NT2/D1 (cell line): ENCODE measurements around the gene TMPRSS13.

Source experiments
- SUZ12 ChIP-seq: IDR thresholded peaks from 2 replicates; pipeline ENCODE4 v1.6.1; 2011; ENCODE audit not compliant: insufficient read length, insufficient read depth; ENCODE audit errors: extremely low read depth
- YY1 ChIP-seq: IDR thresholded peaks from 2 replicates; pipeline ENCODE4 v1.6.1; 2011; ENCODE audit not compliant: insufficient read length, insufficient read depth
- ZNF274 ChIP-seq: IDR thresholded peaks from 2 replicates; pipeline ENCODE4 v1.6.1; 2011; ENCODE audit warnings: mild to moderate bottlenecking, low read depth, low read length

DNA sequence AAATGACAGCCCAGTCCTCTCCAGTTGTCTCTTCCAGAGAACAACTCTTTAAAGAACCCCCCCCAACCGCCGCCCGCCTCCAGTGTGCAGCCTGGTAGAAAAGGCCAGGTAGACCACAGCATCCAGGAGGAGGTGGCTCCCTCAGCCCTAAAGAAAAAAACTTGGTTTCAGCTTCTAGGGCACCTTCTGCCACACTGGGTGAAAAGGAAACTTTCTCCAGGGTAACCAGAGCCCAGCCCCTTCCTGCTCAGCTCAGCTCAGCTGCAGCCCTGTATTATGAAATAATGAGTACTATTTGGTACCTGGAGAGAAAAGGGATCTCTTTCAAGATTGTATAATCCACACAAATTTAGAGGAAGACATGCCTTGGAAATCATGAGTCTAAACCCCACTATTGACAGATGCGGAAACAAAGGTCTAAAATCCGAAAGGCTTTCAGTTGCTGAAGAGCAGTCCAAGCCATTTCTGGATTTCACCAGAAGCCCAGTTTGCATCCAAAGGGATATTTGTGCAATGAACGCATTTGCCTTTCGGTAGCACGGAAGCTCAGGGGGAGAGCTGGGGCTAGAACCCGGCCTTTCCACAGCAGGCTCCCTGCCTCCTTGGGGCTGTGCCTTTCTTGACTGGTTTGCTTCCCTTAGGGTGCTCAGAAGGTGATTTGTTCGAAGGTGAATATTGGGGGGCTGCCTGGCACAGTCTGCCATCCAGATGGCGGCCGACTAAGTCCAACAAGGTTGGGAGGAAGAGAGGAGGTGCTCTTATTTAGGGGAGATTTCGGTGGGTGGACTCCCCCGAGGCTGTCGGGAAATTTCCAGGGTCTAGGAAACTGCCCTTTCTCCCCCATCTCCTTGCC is 56.0 kb downstream of the TMPRSS13 start:
- TF ChIP-seq YY1 (no peak), ZNF274 (no peak), SUZ12 (no peak)
